IMR-90 (cell line): ENCODE results near the gene NYAP1. TPM values are rescaled to one million over a fixed set of nuclear protein-coding genes. Genes with fewer than 3 reads are reported as not detected.

Experiments
- ATAC-seq: fragments of 200-7000 bp; cut with Tn5 transposase; 2 replicates; pipeline ENCODE4 v1.9.1; 2020; ENCODE audit warnings: low read depth, mild to moderate bottlenecking, moderate library complexity
- BruUV-seq: library from RNA; stranded (reverse); fragments of 400-500 nt; replicated peaks from 2 replicates; lab custom pipeline; 2021; lab: Mats Ljungman, UMichigan
- CTCF ChIA-PET: fragments of 300-600 bp; formaldehyde crosslinking; extraction: SDS; loops from one replicate; lab custom pipeline; 2021; ENCODE audit warnings: antibody characterized with exemption; lab: Yijun Ruan, JAX
- POLR2A ChIA-PET: fragments of 300-600 bp; sonication (Branson Sonifier 250); formaldehyde crosslinking; loops from one replicate; lab custom pipeline; 2022; ENCODE audit warnings: antibody characterized with exemption; ENCODE audit not compliant: unreplicated experiment; lab: Charles Lee
- DNase-seq: peaks from one replicate; pipeline ENCODE4 v3.0.0; 2013
- H2AFZ ChIP-seq: replicated peaks from 2 replicates; pipeline ENCODE3; 2013; ENCODE audit warnings: low read length, mild to moderate bottlenecking; ENCODE audit not compliant: poor library complexity
- H2AK5ac ChIP-seq: 2 replicates; pipeline ENCODE4 v1.6.1; 2013; ENCODE audit warnings: low read depth, low read length, inconsistent platforms
- H2AK9ac ChIP-seq: replicated peaks from 2 replicates; pipeline ENCODE3; 2013; ENCODE audit warnings: mild to moderate bottlenecking, low read depth, low read length, moderate library complexity; ENCODE audit not compliant: poor library complexity
- H2BK120ac ChIP-seq: 2 replicates; pipeline ENCODE4 v1.6.1; 2013; ENCODE audit warnings: low read depth, low read length, inconsistent platforms
- H2BK15ac ChIP-seq: 3 replicates; pipeline ENCODE4 v1.6.1; 2013; ENCODE audit warnings: low read depth, low read length, inconsistent platforms
- H2BK20ac ChIP-seq: 2 replicates; pipeline ENCODE4 v1.6.1; 2013; ENCODE audit warnings: low read depth, mild to moderate bottlenecking, inconsistent platforms, low read length, moderate library complexity
- H2BK5ac ChIP-seq: 2 replicates; pipeline ENCODE4 v1.6.1; 2013; ENCODE audit warnings: mild to moderate bottlenecking, low read depth, low read length, inconsistent platforms; ENCODE audit not compliant: poor library complexity, severe bottlenecking
- H3K14ac ChIP-seq: replicated peaks from 2 replicates; pipeline ENCODE4 v1.6.1; 2013; ENCODE audit warnings: low read depth, low read length, inconsistent platforms
- H3K18ac ChIP-seq: 2 replicates; pipeline ENCODE4 v1.6.1; 2013; ENCODE audit warnings: low read depth, low read length, control low read depth
- H3K23ac ChIP-seq: 2 replicates; pipeline ENCODE4 v1.6.1; 2013; ENCODE audit warnings: low read depth, low read length, inconsistent platforms
- H3K27ac ChIP-seq: 2 replicates; pipeline ENCODE4 v1.5.1; 2013; ENCODE audit warnings: mild to moderate bottlenecking, control low read depth, low read length; ENCODE audit not compliant: insufficient read depth
- H3K27me3 ChIP-seq: 2 replicates; pipeline ENCODE4 v1.6.1; 2013; ENCODE audit warnings: low read length; ENCODE audit not compliant: control insufficient read depth, insufficient read depth
- H3K36me3 ChIP-seq: 2 replicates; pipeline ENCODE4 v1.6.1; 2013; ENCODE audit warnings: low read length, mixed read lengths; ENCODE audit not compliant: control insufficient read depth, insufficient read depth
- H3K4ac ChIP-seq: 2 replicates; pipeline ENCODE4 v1.6.1; 2013; ENCODE audit warnings: low read depth, low read length, inconsistent platforms
- H3K4me1 ChIP-seq: 2 replicates; pipeline ENCODE4 v1.6.1; 2013; ENCODE audit warnings: low read length, mixed read lengths; ENCODE audit not compliant: control insufficient read depth, insufficient read depth
- H3K4me2 ChIP-seq: 2 replicates; pipeline ENCODE4 v1.6.1; 2013; ENCODE audit warnings: low read depth, mild to moderate bottlenecking, control low read depth, low read length, moderate library complexity
- H3K4me3 ChIP-seq: 2 replicates; pipeline ENCODE4 v1.5.1; 2013; ENCODE audit warnings: low read depth, mild to moderate bottlenecking, control low read depth, low read length, moderate library complexity; ENCODE audit not compliant: insufficient read depth
- H3K56ac ChIP-seq: 2 replicates; pipeline ENCODE4 v1.6.1; 2013; ENCODE audit warnings: low read length, inconsistent platforms; ENCODE audit not compliant: insufficient read depth; ENCODE audit errors: extremely low read depth
- H3K79me1 ChIP-seq, 2 experiments: 2 replicates each; pipeline ENCODE4 v1.6.1; 2013; ENCODE audit warnings: low read length in 2 of 2, inconsistent platforms in 1 of 2, low read depth in 1 of 2
- H3K9ac ChIP-seq: 2 replicates; pipeline ENCODE4 v1.6.1; 2013; ENCODE audit warnings: low read depth, low read length, control low read depth
- H3K9me1 ChIP-seq: 2 replicates; pipeline ENCODE4 v1.6.1; 2013; ENCODE audit warnings: low read length, inconsistent platforms; ENCODE audit not compliant: insufficient read depth
- H3K9me3 ChIP-seq: 2 replicates; pipeline ENCODE4 v1.6.1; 2013; ENCODE audit warnings: low read length; ENCODE audit not compliant: control insufficient read depth, insufficient read depth
- H4K20me1 ChIP-seq: 2 replicates; pipeline ENCODE4 v1.6.1; 2013; ENCODE audit warnings: low read length, inconsistent platforms; ENCODE audit not compliant: insufficient read depth
- H4K5ac ChIP-seq: 2 replicates; pipeline ENCODE4 v1.6.1; 2013; ENCODE audit warnings: mild to moderate bottlenecking, low read depth, low read length, control low read depth
- H4K8ac ChIP-seq, 2 experiments: 2 replicates each; pipeline ENCODE4 v1.6.1; 2013; ENCODE audit warnings: low read depth in 2 of 2, low read length in 2 of 2, control low read depth in 1 of 2, inconsistent platforms in 1 of 2
- H4K91ac ChIP-seq: 2 replicates; pipeline ENCODE4 v1.6.1; 2013; ENCODE audit warnings: low read depth, low read length, inconsistent platforms; ENCODE audit not compliant: insufficient read depth
- BHLHE40 ChIP-seq: fragments of 150-350 bp; IDR thresholded peaks from 2 replicates; pipeline ENCODE4 v1.6.1; 2016; ENCODE audit warnings: mild to moderate bottlenecking, low read depth, low read length
- CTCF ChIP-seq: conservative IDR thresholded peaks from 2 replicates; pipeline ENCODE4 v1.5.1; 2012; ENCODE audit warnings: mild to moderate bottlenecking, low read depth, low read length, improper control_type of control experiment
- FOS ChIP-seq: fragments of 150-350 bp; IDR thresholded peaks from 2 replicates; pipeline ENCODE4 v1.6.1; 2016; ENCODE audit warnings: low read depth, low read length
- NFE2L2 ChIP-seq: fragments of 150-350 bp; IDR thresholded peaks from 2 replicates; pipeline ENCODE4 v1.6.1; 2016; ENCODE audit warnings: low read depth, mild to moderate bottlenecking, low read length
- WGBS, 2 experiments: methylation state at CpG; one replicate each; pipeline versions ENCODE4 v1.1.5 to v1.1.7; 2013; ENCODE audit warnings: missing lambda C conversion rate in 2 of 2; ENCODE audit not compliant: insufficient read length in 1 of 2; ENCODE audit errors: extremely low coverage in 2 of 2; 5-methylcytosine and 5-hydroxymethylcytosine counted together
- dilution Hi-C: fragments of 300-500 bp; cut with HindIII; formaldehyde crosslinking; loops from one replicate; pipeline ENCODE4 v1.14.3; 2018; ENCODE audit warnings: low sequenced_read_pairs; ENCODE audit not compliant: unreplicated experiment
- in situ Hi-C: fragments of 300-500 bp; cut with MboI; formaldehyde crosslinking; loops from 3 replicates; pipeline ENCODE4 v1.14.3; 2019; ENCODE audit warnings: low sequenced_read_pairs, inconsistent platforms, mixed read lengths
- intact Hi-C: fragments of 100-400 bp; cut with micrococcal nuclease; formaldehyde crosslinking; loops from 2 replicates; pipeline ENCODE4 v1.10.0; 2022
- polyA plus RNA-seq, 3 experiments: library from polyadenylated mRNA; depleted of rRNA; stranded (reverse); fragments of >200 nt; gene quantifications; 2 replicates each; pipeline ENCODE4 v1.2.3, GENCODE V29; 2012; ENCODE audit warnings: low replicate concordance in 1 of 3
- total RNA-seq: library from RNA; depleted of rRNA; stranded (reverse); fragments of >200 nt; gene quantifications from 2 replicates; pipeline ENCODE4 v1.2.3, GENCODE V29; 2012

The NYAP1 gene
- total and polyA plus RNA-seq, 2 of the 4 experiments (the other 2 are of a cell fraction) = 0.18 to 1.3 TPM

GRCh38 chr7:100434297-100435144 lies 49.2 kb upstream of the NYAP1 start:
- Histone ChIP-seq H3K23ac (peak overlapping the region; percentile 91; the same call in 1 of the 2 replicates), H3K9me3 (no peaks in the 10 kb centered on the region), H3K36me3 (peaks cover 28% of the 10 kb centered on the region), H2BK20ac (no peak overlapping the region), H3K9me1 (peaks cover 13% of the 10 kb centered on the region), H3K9ac (peak overlapping the region; percentile 79), H2BK5ac (no peak overlapping the region), H3K4me3 (no peak overlapping the region), H2BK120ac (no peak overlapping the region), H3K56ac (no peak overlapping the region), H2AK5ac (peak overlapping the region; percentile 64), H3K4me1 (peaks cover 11% of the 10 kb centered on the region; the same call in 1 of the 2 replicates), H3K14ac (no peak overlapping the region), H2AK9ac (peak overlapping the region; percentile 99), H3K18ac (no peak overlapping the region), H4K20me1 (peaks cover 10% of the 10 kb centered on the region), H3K4ac (no peak overlapping the region), H4K91ac (no peak overlapping the region), H3K27ac (no peak overlapping the region), H2BK15ac (no peak overlapping the region), H3K79me1 (peaks cover 15 to 56% of the 10 kb centered on the region in 2 experiments), H3K27me3 (no peaks in the 10 kb centered on the region), H4K5ac (no peak overlapping the region), H3K4me2 (peak overlapping the region; percentile 95), H2AFZ (no peak overlapping the region), H4K8ac (peak overlapping the region in 1 of 2 experiments; percentile 27; a peak in 1 of 4 replicates)
- TSS peak; percentile 57 for BruUV-seq
- WGBS, 2 experiments = 89% methylated on average over 11 of the region's 22 CpGs; no CpG with 5 or more reads in 1 of the 2 experiments
- no peak for TF ChIP-seq BHLHE40
- no peak for TF ChIP-seq CTCF
- TF ChIP-seq FOS = no peak
- no peak for TF ChIP-seq NFE2L2
- intact Hi-C loops = no loop called here
- DNase-seq (no peak), ATAC-seq (no peak)
- in situ Hi-C loops = loop anchor here (25.0 kb wide), 1 partner anchor 678 kb away; no protein-coding TSS in a partner anchor
- ChIA-PET POLR2A (no interaction called here), CTCF (no interaction called here)
- dilution Hi-C loops = no loop called here
